HL-60/S4 treated with retinoic acid at 250 ng/mL for 4 days and 3 days (cell line): Measurements from ENCODE around the gene KLHDC8A.
"Not testable (repeated sequence)": the region's sequence is repeated elsewhere in the genome, so short reads cannot be mapped to it uniquely, and the experiment has no call there.

Experiments
- in situ Hi-C: fragments of 300-500 bp; cut with MboI; formaldehyde crosslinking; loops from 2 replicates; pipeline ENCODE4 v1.7.0; 2022; ENCODE audit warnings: low sequenced_read_pairs

KLHDC8A gene

GRCh38 chr1:205298191-205298994, 58.3 kb downstream of the KLHDC8A start:
- in situ Hi-C loops = no loop called here

DNA sequence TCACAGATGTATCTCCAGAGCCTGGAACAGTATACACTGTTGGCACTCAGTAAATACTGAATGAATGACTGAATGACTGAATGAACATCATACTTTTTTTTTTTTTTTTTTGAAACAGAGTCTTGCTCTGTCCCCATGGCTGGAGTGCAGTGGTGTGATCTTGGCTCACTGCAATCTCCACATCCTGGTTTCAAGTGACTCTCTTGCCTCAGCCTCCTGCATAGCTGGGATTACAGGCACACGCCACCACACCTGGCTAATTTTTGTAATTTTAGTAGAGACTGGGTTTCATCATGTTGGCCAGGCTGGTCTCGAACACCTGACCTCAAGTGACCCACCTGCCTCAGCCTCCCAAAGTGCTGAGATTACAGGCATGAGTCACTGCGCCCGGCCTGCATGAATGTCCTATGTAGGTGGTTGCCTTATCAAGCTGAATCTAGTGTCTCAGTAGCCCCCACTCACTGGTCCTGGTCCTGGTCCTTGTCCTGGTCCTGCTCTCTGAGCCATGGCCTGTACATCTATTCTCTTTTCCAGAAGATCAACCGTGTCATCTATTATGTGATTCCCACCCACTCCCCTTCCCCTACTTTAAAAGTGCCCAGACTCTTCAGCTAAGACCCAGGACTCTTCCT, 59.1 kb downstream of the KLHDC8A start:
- in situ Hi-C loops = not testable (repeated sequence)

- in situ Hi-C loops = no loop called here
These were observed 60.6 kb downstream of the KLHDC8A start for GRCh38 chr1:205296154-205296553.

DNA sequence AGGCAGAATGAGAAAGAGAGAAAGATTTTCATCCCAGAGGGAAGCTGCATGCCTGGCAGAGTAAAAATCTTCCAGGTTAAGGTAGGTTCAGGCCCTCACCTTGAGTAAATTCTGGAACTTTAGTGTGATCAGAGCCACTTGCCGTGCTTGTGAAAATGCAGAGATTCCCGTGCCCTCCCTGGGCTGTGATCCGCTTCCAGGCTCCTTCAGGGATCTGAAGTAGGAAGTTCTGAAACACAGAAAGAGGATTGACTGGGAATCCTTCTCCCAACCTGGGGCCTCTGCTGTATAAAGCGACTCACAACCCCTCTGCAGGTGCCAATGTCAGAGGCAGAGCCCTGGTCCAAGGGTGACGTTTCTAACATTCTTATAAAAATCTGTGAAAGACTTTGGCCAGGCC, 61.8 kb downstream of the KLHDC8A start:
- in situ Hi-C loops = no loop called here

GRCh38 chr1:205294175-205294917, 62.4 kb downstream of the KLHDC8A start:
- in situ Hi-C loops = no loop called here

GRCh38 chr1:205293350-205294074, 63.2 kb downstream of the KLHDC8A start:
- in situ Hi-C loops = no loop called here

DNA sequence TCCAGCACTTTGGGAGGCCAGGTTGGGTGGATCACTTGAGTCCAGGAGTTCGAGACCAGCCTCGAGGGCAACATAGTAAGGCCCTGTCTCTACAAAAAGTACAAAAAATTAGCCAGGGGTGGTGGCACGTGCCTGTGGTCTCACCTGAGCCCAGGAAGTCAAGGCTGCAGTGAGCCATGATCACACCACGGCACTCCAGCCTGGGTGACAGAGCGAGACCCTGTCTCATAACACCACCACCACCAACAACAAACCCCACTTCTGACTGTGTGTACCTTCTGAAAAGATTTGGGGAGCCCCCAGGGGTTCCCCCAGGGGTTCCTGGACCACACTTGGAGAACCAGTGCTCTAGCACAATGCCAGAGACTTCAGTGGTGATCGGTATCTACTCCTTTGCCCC, 65.1 kb downstream of the KLHDC8A start:
- in situ Hi-C loops = no loop called here

DNA sequence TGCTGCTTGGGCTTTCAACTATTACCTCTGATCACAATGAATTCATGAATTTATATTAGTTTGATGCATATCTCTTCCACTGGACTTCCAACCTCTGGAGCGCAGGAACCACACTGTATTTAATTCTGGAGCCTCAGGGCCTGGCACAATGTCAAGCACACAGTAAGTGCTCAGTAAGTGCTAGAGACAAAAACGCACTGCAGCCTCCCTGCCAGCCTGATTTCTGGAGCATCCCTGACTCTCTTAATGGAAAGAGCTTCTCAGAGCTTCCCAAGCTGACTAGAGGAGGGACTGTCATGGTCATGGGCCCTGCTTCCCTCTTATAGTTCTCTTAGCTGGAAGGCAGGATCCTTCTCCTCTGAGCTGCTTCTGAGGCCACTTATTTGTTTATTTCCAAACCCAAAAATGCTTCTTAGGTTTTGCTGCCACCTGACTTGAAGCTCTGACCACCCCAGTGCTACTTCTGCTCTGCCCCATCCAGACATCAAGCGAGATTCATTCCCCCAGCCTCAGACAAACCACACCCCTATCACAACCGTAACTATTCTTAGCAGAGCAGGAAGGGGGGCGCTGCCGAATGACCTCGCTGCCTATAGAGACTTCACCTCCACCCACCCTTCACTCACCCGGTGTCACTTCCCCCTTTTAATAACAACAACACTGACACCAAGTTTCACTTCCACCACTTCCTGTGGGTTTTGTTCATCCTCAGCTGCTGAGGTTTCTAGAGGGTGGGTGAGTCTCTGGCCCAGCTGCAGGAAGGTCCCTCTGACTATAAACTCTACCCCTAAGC, 68.8 kb downstream of the KLHDC8A start:
- in situ Hi-C loops = loop anchor here (5.0 kb wide), 1 partner anchor 34 kb away; the partner anchor contains the start of gene NUAK2

DNA sequence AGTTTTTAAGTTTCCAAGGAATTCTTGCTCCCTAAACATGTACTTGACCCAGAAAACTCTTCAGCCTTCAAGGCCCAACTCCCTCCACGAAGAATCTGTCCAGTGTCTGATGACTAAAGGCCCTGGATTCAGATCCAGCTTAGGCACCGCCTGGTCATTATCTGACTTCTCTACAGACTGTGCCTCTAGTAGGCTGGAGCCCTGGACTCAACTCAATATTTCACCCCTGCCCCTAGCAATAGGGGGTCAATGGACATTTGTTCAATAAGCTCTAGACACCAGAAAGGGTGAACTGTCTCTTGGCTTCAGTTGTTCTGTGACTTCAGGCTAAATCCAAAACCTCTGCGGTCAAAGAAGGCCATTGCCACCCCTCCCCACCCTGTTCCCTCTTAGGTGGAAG, 69.6 kb downstream of the KLHDC8A start:
- in situ Hi-C loops = loop anchor here (5.0 kb wide), 1 partner anchor 35 kb away; the partner anchor contains the start of gene NUAK2

DNA sequence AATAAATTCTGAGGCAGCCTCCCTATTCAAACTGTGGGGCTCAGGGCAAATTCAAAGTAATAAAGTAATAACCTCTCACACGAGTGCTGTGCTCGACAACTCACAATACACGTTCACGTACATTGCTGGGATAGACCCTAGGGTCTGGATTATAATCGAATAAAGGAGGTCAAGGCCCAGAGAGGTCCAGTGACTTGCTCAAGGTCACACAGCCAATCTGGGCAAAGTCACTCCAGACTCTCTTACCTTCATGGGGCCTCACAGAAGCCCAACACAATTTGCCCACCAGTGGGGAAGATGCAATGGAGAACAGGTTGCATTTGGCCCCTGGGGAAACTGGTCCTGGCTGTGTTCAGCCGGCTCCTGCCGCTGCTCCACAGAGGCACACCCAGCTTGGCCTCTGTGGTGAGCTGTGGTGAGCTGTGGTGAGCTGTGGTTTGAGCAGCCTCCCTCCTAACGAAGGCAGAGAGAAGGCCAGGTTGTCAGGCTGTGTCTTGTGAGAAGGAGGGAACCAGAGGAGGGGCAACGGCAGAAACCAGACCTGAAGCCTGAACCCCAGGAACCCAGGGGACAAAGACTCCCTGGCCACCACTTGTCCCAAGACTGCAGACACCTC, 70.3 kb downstream of the KLHDC8A start:
- in situ Hi-C loops = loop anchor here (5.0 kb wide), 1 partner anchor 36 kb away; the partner anchor contains the start of gene NUAK2
